HUES64 (cell line): Measurements from ENCODE around the gene BRSK2.
"Not testable (repeated sequence)": the region's sequence is repeated elsewhere in the genome, so short reads cannot be mapped to it uniquely, and the experiment has no call there.

Experiments
- H3K27ac ChIP-seq: 2 replicates; pipeline ENCODE4 v1.7.0; 2013; ENCODE audit warnings: low read depth, low read length, inconsistent platforms
- H3K27me3 ChIP-seq: 2 replicates; pipeline ENCODE4 v1.6.1; 2013; ENCODE audit warnings: mild to moderate bottlenecking, low read length; ENCODE audit not compliant: insufficient read depth
- H3K36me3 ChIP-seq: 2 replicates; pipeline ENCODE4 v1.6.1; 2013; ENCODE audit warnings: mild to moderate bottlenecking, low read length; ENCODE audit not compliant: insufficient read depth
- H3K4me1 ChIP-seq: 2 replicates; pipeline ENCODE4 v1.6.1; 2013; ENCODE audit warnings: mild to moderate bottlenecking, low read length, moderate library complexity; ENCODE audit not compliant: insufficient read depth
- H3K4me3 ChIP-seq: 2 replicates; pipeline ENCODE4 v1.5.1; 2013; ENCODE audit warnings: mild to moderate bottlenecking, low read length, moderate library complexity
- H3K9ac ChIP-seq: 2 replicates; pipeline ENCODE4 v1.6.1; 2013; ENCODE audit warnings: mild to moderate bottlenecking, low read depth, low read length
- H3K9me3 ChIP-seq: 2 replicates; pipeline ENCODE4 v1.6.1; 2013; ENCODE audit warnings: low read depth, low read length; ENCODE audit not compliant: insufficient read depth
- WGBS: fragments of 150-250, 120-280 bp; methylation state at CpG from one replicate; pipeline ENCODE4 v1.1.7; 2013; ENCODE audit warnings: missing lambda C conversion rate; 5-methylcytosine and 5-hydroxymethylcytosine counted together

BRSK2 gene

DNA sequence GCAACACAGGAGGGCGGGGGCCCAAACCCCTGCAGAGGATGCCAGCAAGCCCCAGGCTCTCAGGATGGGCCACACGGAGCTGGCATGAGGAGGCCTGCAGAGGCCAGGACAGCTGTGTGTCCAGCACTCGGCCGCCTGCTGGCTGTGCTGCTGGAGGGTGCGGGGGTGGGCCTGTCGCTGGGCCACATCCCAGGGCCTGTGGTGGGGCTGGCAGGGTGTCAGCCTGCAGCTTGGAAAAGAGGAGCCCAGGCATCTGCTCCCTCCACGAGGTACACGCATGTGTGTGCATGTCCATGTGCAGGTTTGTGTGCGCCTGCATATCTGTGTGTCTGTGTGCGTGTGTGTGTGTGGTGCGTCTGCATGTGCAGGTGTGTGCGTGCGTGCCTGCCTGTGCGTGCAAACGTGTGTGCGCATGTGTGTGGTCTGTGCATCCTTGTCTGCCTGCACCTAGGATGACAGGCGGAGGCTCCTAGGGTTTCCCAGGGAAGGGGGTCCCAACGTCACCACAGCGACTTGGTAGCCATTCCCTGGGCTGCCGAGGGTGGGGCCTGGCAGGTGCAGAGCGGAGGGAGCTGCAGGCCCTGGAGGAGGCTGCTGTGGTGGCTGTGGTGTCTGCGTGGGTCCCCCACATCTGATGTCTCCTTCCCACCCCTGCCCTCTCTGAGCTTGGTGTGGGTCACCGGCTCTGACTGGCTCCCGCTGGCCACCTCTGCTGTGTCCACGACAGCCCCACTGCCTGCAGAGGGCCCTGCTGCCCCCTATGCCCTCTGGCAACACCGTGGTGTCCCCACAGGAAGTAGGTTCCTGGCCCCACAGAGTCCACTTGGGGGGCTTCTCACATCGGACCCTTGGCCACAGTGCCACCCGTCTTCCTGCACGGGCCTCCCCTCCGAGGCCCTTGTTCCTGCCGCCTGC lies 17.1 kb downstream of the BRSK2 start:
- Histone ChIP-seq H3K4me3 (no peak overlapping the region), H3K9me3 (no peaks in the 10 kb centered on the region; the same call in 1 of the 2 replicates), H3K27me3 (no peaks in the 10 kb centered on the region), H3K9ac (no peak overlapping the region), H3K36me3 (no peaks in the 10 kb centered on the region), H3K27ac (no peak overlapping the region), H3K4me1 (no peaks in the 10 kb centered on the region)
- WGBS: 93% methylated on average over 31 of the region's 31 CpGs

DNA sequence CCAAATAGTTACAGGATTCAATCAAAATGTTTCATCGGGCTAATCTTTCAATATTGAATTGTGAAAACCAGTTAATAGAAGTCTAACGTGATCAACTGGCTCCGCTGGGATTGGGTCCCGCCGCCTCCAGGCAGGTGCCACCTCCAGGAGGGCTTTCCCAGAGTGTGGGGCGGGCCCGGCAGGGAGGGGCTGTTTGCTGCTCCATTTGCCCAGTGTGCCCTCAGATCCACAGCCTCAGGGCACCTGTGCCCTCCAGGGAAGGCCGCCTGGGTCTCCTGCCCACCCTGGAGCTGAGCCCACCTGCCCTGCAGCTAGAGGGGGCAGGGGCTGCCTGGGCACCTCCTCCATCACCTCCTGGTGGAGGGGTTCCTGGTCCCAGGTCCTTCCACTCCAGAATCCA lies 17.9 kb downstream of the BRSK2 start:
- Histone ChIP-seq H3K9ac (no peak overlapping the region), H3K36me3 (no peaks in the 10 kb centered on the region), H3K27ac (no peak overlapping the region), H3K27me3 (no peaks in the 10 kb centered on the region), H3K4me3 (no peak overlapping the region), H3K9me3 (no peaks in the 10 kb centered on the region; the same call in 1 of the 2 replicates), H3K4me1 (no peaks in the 10 kb centered on the region)
- WGBS: 93% methylated on average over 8 of the region's 8 CpGs

DNA sequence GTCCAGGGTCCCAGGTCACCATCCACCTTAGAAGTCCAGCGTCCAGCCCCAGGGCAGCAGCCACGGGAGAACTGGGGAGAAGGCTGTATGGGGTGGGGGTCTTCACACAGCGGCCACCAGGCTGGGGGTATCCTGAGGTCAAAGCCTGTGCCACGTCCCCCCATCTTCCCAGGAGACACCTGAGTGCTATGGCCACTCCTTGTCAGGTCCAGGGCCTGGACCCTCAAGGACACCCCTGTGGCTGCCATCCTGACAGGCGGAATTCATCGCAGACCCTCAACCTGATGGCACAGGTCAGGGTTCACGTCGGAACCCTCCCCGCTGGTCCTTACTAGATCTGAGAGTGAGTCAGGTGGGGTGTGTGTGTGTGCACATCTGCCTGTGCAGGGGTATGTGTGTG lies 18.6 kb downstream of the BRSK2 start:
- Histone ChIP-seq H3K4me3 (no peak overlapping the region), H3K9ac (no peak overlapping the region), H3K9me3 (no peaks in the 10 kb centered on the region; the same call in 1 of the 2 replicates), H3K36me3 (no peaks in the 10 kb centered on the region), H3K27me3 (no peaks in the 10 kb centered on the region), H3K27ac (no peak overlapping the region), H3K4me1 (no peaks in the 10 kb centered on the region)
- 92% methylated on average over 9 of the region's 9 CpGs for WGBS

DNA sequence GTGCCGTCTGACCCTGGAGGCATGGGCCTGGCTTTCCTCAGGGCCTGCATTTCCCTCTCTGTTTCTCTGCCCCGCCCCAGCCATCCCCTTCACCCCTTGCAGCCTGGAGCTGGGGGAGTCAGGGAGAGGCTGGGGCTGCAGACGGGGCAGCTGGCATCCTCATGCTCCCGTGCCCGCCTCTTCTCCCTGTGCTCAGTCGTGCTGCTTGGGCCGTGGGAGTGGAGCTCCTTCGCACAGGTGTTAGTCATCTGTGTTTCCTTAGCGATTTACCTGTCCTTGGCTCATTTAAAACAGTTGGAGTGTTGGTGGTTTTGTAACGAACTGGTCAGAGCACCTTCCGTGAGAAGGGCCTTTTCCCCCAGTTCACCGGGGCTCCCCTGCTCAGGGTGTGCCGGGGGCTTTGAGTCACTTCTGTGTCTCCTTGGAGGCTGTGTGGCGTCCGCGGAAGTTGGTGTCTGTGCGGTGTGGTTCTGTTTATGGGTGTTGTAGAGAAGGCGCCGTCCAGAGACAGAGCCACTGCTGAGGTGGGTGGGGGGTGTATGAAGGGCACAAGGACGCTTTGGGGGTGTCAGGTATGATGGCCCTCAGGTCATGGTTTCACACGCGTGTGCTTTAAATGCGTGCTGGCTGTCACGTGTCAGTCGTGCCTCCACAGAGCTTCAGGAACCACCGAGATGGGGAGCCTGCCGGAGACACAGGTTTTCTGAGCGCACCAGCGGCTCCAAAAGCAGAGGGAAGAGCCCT lies 19.5 kb downstream of the BRSK2 start:
- no peak overlapping the region for H3K4me3 ChIP-seq
- WGBS: 89% methylated on average over 29 of the region's 29 CpGs

DNA sequence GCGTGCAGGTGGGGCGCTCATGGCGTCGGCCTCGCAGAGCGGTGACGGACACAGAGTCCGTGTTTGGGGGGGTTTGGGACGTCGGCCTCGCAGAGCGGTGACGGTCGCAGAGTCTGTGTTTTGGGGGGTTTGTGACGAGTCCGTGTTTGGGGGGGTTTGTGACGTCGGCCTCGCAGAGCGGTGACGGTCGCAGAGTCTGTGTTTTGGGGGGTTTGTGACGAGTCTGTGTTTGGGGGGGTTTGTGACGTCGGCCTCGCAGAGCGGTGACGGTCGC lies 20.1 kb downstream of the BRSK2 start:
- not testable (repeated sequence) for H3K27ac ChIP-seq, H3K9ac ChIP-seq, H3K4me3 ChIP-seq, H3K27me3 ChIP-seq, H3K36me3 ChIP-seq, H3K4me1 ChIP-seq
- WGBS: 96% methylated on average over 12 of the region's 29 CpGs
- peaks cover 11% of the 10 kb centered on the region for H3K9me3 ChIP-seq

More for the DNA sequence above, 19.5 kb downstream of the BRSK2 start:
- no peaks in the 10 kb centered on the region for H3K36me3 ChIP-seq
- peaks cover 7% of the 10 kb centered on the region for H3K9me3 ChIP-seq
- no peaks in the 10 kb centered on the region for H3K27me3 ChIP-seq
- no peak overlapping the region for H3K9ac ChIP-seq
- no peaks in the 10 kb centered on the region for H3K4me1 ChIP-seq
- no peak overlapping the region for H3K27ac ChIP-seq

DNA sequence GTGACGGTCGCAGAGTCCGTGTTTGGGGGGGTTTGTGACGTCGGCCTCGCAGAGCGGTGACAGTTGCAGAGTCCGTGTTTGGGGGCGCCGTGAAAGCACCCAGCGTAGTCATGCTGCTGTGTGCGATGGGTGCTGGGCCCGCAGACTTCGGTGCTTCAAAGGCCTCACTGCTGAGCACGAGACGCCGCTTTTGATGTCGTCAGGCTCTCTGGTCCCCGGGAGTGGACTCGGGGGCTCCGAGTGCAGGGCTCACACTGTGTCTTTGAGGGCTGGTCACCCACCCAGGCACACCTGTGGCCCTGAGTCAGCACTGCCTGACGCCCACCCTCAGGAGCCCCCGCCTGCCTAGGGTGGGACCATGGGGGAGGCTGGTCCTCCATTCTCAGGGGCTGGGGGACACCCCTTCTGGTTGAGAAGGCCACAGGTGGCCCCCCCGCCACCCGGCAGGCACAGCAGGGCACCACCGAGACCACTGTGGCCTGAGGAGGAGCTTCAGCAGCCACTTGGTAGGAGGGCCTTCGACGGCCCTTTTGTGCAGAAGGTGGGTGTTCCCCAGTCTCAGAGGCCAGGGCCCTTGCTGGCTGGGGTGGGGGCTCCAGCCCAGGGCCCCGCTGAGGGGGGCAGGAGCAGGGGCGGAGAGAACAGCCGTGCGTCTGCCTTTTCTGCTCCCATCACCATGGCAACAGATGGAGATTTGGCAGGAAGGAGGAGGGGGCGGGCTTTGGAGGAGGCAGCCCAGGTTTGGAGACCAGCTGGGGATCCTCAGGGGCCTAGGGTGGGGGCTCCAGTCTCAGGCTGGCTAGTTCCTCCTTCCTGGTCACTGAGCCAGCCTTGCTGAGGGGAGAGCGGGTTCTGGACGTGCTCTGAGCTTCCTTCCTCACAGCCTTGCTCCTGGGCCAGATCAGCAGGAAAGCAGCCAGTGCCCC lies 20.9 kb downstream of the BRSK2 start:
- peaks cover 16% of the 10 kb centered on the region for H3K9me3 ChIP-seq
- H3K4me3 ChIP-seq: no peak overlapping the region
- H3K36me3 ChIP-seq: no peaks in the 10 kb centered on the region
- no peak overlapping the region for H3K9ac ChIP-seq
- 87% methylated on average over 35 of the region's 35 CpGs for WGBS
- H3K4me1 ChIP-seq: no peaks in the 10 kb centered on the region
- no peak overlapping the region for H3K27ac ChIP-seq
- no peaks in the 10 kb centered on the region for H3K27me3 ChIP-seq

DNA sequence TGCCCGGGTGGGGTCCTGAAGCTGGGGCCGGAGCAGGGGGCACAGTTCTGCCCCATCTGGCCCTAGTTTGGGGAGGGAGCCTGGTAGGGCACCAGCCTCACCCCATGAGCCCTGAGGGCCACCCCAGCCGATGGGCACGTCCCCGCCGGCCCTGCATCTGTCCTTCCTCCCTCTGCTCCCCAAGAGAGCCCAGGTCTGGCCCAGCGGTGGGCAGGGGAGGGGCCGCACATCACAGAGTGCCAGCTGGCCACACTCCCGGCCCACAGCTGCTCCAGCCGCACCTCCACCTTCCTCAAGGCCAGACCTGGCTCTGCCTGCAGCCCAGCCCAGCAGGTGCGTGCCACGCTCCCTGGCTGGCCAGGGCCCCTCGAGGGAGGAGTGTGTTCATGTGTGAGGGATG lies 21.6 kb downstream of the BRSK2 start:
- Histone ChIP-seq H3K27me3 (no peaks in the 10 kb centered on the region), H3K4me3 (no peak overlapping the region), H3K9me3 (peaks cover 23% of the 10 kb centered on the region), H3K9ac (no peak overlapping the region), H3K36me3 (no peaks in the 10 kb centered on the region), H3K27ac (no peak overlapping the region), H3K4me1 (no peaks in the 10 kb centered on the region)
- 91% methylated on average over 13 of the region's 13 CpGs for WGBS

DNA sequence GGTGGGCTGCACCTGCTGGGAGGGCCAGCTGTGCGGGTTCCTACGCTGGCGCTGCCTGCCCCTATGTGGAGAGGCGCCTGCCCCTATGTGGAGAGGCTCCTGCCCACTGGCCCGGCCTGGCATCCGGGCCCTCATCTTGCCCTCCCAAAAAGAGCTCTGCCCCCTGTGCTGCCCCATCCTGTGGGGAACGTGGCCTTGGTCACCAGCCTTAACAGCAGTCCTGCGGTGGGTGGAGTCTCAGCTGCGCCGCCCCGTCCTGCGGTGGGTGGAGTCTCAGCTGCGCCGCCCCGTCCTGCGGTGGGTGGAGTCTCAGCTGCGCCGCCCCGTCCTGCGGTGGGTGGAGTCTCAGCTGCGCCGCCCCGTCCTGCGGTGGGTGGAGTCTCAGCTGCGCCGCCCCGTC lies 22.0 kb downstream of the BRSK2 start:
- H3K4me3 ChIP-seq, H3K27ac ChIP-seq, H3K4me1 ChIP-seq, H3K27me3 ChIP-seq, H3K9ac ChIP-seq, H3K36me3 ChIP-seq: not testable (repeated sequence)
- 95% methylated on average over 10 of the region's 27 CpGs for whole genome bisulfite sequencing
- H3K9me3 ChIP-seq: peaks cover 27% of the 10 kb centered on the region

DNA sequence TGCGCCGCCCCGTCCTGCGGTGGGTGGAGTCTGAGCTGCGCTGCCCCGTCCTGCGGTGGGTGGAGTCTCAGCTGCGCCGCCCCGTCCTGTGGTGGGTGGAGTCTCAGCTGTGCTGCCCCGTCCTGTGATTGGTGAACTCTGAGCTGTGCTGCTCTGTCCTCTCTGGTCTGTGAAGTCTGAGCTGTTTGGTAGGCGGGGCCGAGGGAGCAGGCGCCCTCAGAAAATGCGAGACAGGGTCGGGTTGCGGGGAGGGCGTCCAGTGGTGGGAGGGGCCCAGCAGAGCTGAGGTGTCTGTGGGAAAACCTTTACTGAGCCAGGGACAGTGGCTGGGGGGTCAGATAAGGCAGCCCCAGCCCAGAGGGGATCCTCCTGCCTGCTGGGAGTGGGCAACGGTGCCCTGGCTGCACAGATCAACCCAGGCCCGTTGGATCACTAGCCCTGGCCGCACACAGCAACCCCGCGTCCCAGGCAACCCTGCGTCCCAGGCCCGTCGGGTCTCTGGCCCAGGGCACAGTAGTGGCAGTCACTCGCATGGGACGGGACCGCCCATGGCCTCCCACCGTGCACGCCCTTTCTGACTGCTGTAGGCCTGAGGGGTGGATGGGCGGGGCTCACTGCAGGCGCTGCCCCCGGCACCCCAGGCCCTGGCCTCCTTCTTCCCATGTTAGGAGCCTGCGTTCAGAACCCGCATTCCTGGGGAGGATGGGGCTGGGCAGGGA lies 22.8 kb downstream of the BRSK2 start:
- Histone ChIP-seq H3K27me3 (no peaks in the 10 kb centered on the region), H3K9me3 (peaks cover 34% of the 10 kb centered on the region), H3K9ac (no peak overlapping the region), H3K4me3 (no peak overlapping the region), H3K36me3 (no peaks in the 10 kb centered on the region), H3K4me1 (no peaks in the 10 kb centered on the region), H3K27ac (no peak overlapping the region)
- WGBS: 91% methylated on average over 30 of the region's 36 CpGs

DNA sequence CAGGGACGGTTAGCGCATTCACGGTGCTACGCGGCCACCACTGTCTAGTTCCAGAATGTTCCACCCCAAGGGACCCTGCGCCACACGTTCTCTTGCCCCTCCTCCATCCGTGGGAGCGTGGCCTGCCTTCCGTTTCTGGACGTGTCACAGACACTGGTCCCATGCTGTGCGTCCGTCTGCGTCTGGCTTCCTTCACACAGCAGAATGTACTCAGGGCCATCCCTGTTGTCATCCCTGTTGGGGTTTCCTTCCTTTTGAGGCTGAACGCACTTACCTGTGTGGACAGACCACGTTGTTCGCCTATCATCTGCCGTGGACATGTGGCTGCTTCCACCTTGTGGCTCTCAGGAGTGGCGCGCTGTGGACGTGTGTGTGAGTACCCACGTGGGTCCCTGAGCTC lies 24.9 kb downstream of the BRSK2 start:
- 87% methylated on average over 22 of the region's 22 CpGs for WGBS
- H3K9ac ChIP-seq: no peak overlapping the region

More for the DNA sequence above, 24.9 kb downstream of the BRSK2 start:
- H3K4me1 ChIP-seq: no peaks in the 10 kb centered on the region
- no peak overlapping the region for H3K27ac ChIP-seq
- H3K27me3 ChIP-seq: no peaks in the 10 kb centered on the region
- H3K36me3 ChIP-seq: no peaks in the 10 kb centered on the region
- H3K4me3 ChIP-seq: no peak overlapping the region
- peaks cover 44% of the 10 kb centered on the region for H3K9me3 ChIP-seq
